Uterus (tissue), 2 donors: ENCODE measurements around the gene TMEM181.

Source experiments
- CTCF ChIP-seq, 4 experiments: fragments of 200-600 bp in 2 of 4; fragments of 450-650 bp in 2 of 4; sonication (generic) in 2 of 4; IDR thresholded peaks; one replicate each; pipeline ENCODE4 v1.5.1; 2016 to 2019; ENCODE audit warnings: antibody characterized with exemption in 4 of 4, mild to moderate bottlenecking in 2 of 4, moderate library complexity in 1 of 4
- POLR2A ChIP-seq, 2 donors: fragments of 450-650 bp; IDR thresholded peaks; one replicate each; pipeline ENCODE4 v1.6.1; 2016; ENCODE audit warnings: antibody characterized with exemption in 2 of 2, mild to moderate bottlenecking in 1 of 2, moderate library complexity in 1 of 2

- TF ChIP-seq CTCF (IDR thresholded peaks at IDR 0.05) (no peak), POLR2A (IDR thresholded peaks at IDR 0.05) (no peak)
These were observed 95.1 kb downstream of the TMEM181 start for GRCh38 chr6:158654960-158655489.
